GM18907 (cell line): ENCODE measurements around the gene BRCC3.

ENCODE experiments used
- ATAC-seq: cut with Tn5 transposase; IDR thresholded peaks from one replicate; pipeline ENCODE4 v1.9.1; 2021; ENCODE audit warnings: mild to moderate bottlenecking, moderate library complexity; ENCODE audit not compliant: unreplicated experiment

The BRCC3 gene

GRCh38 chrX:155056877-155057792, 14.2 kb upstream of the BRCC3 start:
- peak; percentile 81 for ATAC-seq

GRCh38 chrX:155061760-155062159, 9.5 kb upstream of the BRCC3 start:
- ATAC-seq: no peak

- ATAC-seq: no peak
Observed at GRCh38 chrX:155065035-155065734, 6.1 kb upstream of the BRCC3 start.

GRCh38 chrX:155068165-155068564, 3.1 kb upstream of the BRCC3 start:
- ATAC-seq: no peak

GRCh38 chrX:155069414-155069813, 1.9 kb upstream of the BRCC3 start:
- ATAC-seq: no peak

GRCh38 chrX:155070038-155070437, 1.3 kb upstream of the BRCC3 start:
- no peak for ATAC-seq

- peak; percentile 29 for ATAC-seq
Observed at GRCh38 chrX:155070663-155070974, 689 bp upstream of the BRCC3 start.

- peak; percentile 20 for ATAC-seq
Observed at GRCh38 chrX:155071694-155072280, 479 bp downstream of the BRCC3 start.

GRCh38 chrX:155086202-155086840, 15.0 kb downstream of the BRCC3 start:
- ATAC-seq: no peak

GRCh38 chrX:155086961-155087735, 15.8 kb downstream of the BRCC3 start:
- no peak for ATAC-seq

GRCh38 chrX:155094468-155095061, 23.3 kb downstream of the BRCC3 start:
- peak; percentile 85 for ATAC-seq

GRCh38 chrX:155105919-155106318, 34.6 kb downstream of the BRCC3 start:
- no peak for ATAC-seq

GRCh38 chrX:155108427-155108826, 37.1 kb downstream of the BRCC3 start:
- no peak for ATAC-seq

- ATAC-seq: no peak
Observed at GRCh38 chrX:155112171-155112570, 40.9 kb downstream of the BRCC3 start.

- no peak for ATAC-seq
Observed at GRCh38 chrX:155113097-155113496, 41.8 kb downstream of the BRCC3 start.

- ATAC-seq: no peak
Observed at GRCh38 chrX:155115174-155115819, 44.0 kb downstream of the BRCC3 start.

GRCh38 chrX:155127465-155127864, 56.2 kb downstream of the BRCC3 start:
- no peak for ATAC-seq

- no peak for ATAC-seq
Observed at GRCh38 chrX:155127940-155128339, 56.6 kb downstream of the BRCC3 start.

- ATAC-seq: no peak
Observed at GRCh38 chrX:155132110-155132509, 60.8 kb downstream of the BRCC3 start.

GRCh38 chrX:155134255-155134654, 62.9 kb downstream of the BRCC3 start:
- no peak for ATAC-seq
